Dedifferentiated amniotic fluid mesenchymal stem cell (primary cell): ENCODE measurements around the gene EP400.

Source experiments
- DNase-seq: peaks from one replicate; pipeline ENCODE4 v3.0.0-alpha.2; 2016; ENCODE audit errors: extremely low spot score

EP400 gene

GRCh38 chr12:131912518-131913274, 37.0 kb upstream of the EP400 start:
- DNase-seq = peak; percentile 29

GRCh38 chr12:131913666-131914065, 36.1 kb upstream of the EP400 start:
- no peak for DNase-seq

GRCh38 chr12:131914179-131914702, 35.5 kb upstream of the EP400 start:
- no peak for DNase-seq

- no peak for DNase-seq
Observed at GRCh38 chr12:131915000-131915689, 34.6 kb upstream of the EP400 start.

- DNase-seq = no peak
Observed at GRCh38 chr12:131915823-131916222, 33.9 kb upstream of the EP400 start.

GRCh38 chr12:131916306-131917138, 33.2 kb upstream of the EP400 start:
- DNase-seq = no peak

- DNase-seq = no peak
Observed at GRCh38 chr12:131917139-131917710, 32.5 kb upstream of the EP400 start.

GRCh38 chr12:131917711-131918306, 31.9 kb upstream of the EP400 start:
- no peak for DNase-seq

GRCh38 chr12:131918311-131919050, 31.3 kb upstream of the EP400 start:
- DNase-seq = no peak

GRCh38 chr12:131919051-131919347, 30.7 kb upstream of the EP400 start:
- DNase-seq = no peak

GRCh38 chr12:131919366-131920156, 30.2 kb upstream of the EP400 start:
- DNase-seq = no peak

GRCh38 chr12:131920157-131920508, 29.6 kb upstream of the EP400 start:
- DNase-seq = no peak

GRCh38 chr12:131920902-131921840, 28.6 kb upstream of the EP400 start:
- no peak for DNase-seq

- DNase-seq = no peak
Observed at GRCh38 chr12:131921866-131922769, 27.6 kb upstream of the EP400 start.

GRCh38 chr12:131922772-131923171, 27.0 kb upstream of the EP400 start:
- DNase-seq = no peak

GRCh38 chr12:131923260-131923659, 26.5 kb upstream of the EP400 start:
- DNase-seq = no peak

GRCh38 chr12:131927110-131928079, 22.3 kb upstream of the EP400 start:
- no peak for DNase-seq
